Activated CD8-positive, alpha-beta T cell treated with anti-CD3 and anti-CD28 coated beads, Interleukin-2, amount 10 ng/mL, durations not matched to agents 7 days and 5 days (primary cell): ENCODE data around the gene MINDY2. TPM values are rescaled to one million over a fixed set of nuclear protein-coding genes. Genes with fewer than 3 reads are reported as not detected.
"Not testable (repeated sequence)": the region's sequence is repeated elsewhere in the genome, so short reads cannot be mapped to it uniquely, and the experiment has no call there.

ENCODE experiments used
- ATAC-seq: fragments of 150-1000 bp; cut with Tn5 transposase; one replicate; pipeline ENCODE4 v1.10.0; 2021; ENCODE audit warnings: moderate library complexity
- CTCF ChIA-PET: fragments of 350-600 bp; sonication (Branson Sonifier 250); formaldehyde crosslinking; loops from one replicate; lab custom pipeline; 2021; ENCODE audit warnings: antibody characterized with exemption; lab: Charles Lee
- POLR2A ChIA-PET: fragments of 350-600 bp; sonication (Branson Sonifier 250); formaldehyde crosslinking; loops from one replicate; lab custom pipeline; 2021; ENCODE audit warnings: antibody characterized with exemption; lab: Charles Lee
- DNase-seq: peaks from one replicate; pipeline ENCODE4 v3.0.0-alpha.2; 2020
- H3K27ac Mint-ChIP-seq: one replicate; pipeline ENCODE4 v1.8.0; 2021; ENCODE audit warnings: mild to moderate bottlenecking, mixed read lengths
- H3K27me3 Mint-ChIP-seq: one replicate; pipeline ENCODE4 v1.8.0; 2021; ENCODE audit warnings: low read depth, mixed read lengths
- H3K36me3 Mint-ChIP-seq: one replicate; pipeline ENCODE4 v1.8.0; 2021; ENCODE audit warnings: low read depth, mixed read lengths
- H3K4me1 Mint-ChIP-seq: one replicate; pipeline ENCODE4 v1.8.0; 2021; ENCODE audit warnings: low read depth, mixed read lengths
- H3K4me3 Mint-ChIP-seq: one replicate; pipeline ENCODE4 v1.8.0; 2021; ENCODE audit warnings: mild to moderate bottlenecking, mixed read lengths
- H3K9me3 Mint-ChIP-seq: one replicate; pipeline ENCODE4 v1.8.0; 2022; ENCODE audit warnings: mixed read lengths; ENCODE audit not compliant: insufficient read depth
- total RNA-seq, 2 experiments: library from RNA; stranded (reverse); gene quantifications; one replicate each; pipeline ENCODE4 v1.2.3, GENCODE V29; 2021

Gene MINDY2
- total RNA-seq, 2 experiments from 2014 or later: 14.9 TPM

DNA sequence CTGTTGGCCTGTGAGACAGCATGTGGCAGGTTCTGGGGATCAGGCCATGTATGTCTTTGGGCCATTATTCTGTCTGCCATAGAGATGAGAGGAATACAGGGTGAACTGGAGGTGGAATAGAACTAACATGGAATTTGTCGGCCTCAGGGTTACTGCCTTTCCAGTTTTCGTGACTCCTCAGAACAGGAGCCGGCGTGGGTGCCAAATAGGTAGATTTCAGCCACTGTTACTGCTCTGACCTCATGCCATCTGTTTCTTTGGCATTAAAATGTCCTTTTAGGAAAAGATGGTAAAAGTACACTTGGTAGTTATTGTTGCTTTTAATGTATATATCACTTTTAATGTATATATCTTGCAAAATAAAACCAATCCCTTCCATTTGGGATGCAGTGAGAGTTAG is 96.8 kb downstream of the MINDY2 start:
- Mint-ChIP-seq H3K27ac (no peak overlapping the region), H3K4me1 (peaks cover 12% of the 10 kb centered on the region), H3K27me3 (peaks cover 6% of the 10 kb centered on the region), H3K9me3 (no peaks in the 10 kb centered on the region), H3K4me3 (no peak overlapping the region), H3K36me3 (no peaks in the 10 kb centered on the region)
- ChIA-PET POLR2A (no interaction called here), CTCF (no interaction called here)
- DNase-seq: no peak
- ATAC-seq: no peak

DNA sequence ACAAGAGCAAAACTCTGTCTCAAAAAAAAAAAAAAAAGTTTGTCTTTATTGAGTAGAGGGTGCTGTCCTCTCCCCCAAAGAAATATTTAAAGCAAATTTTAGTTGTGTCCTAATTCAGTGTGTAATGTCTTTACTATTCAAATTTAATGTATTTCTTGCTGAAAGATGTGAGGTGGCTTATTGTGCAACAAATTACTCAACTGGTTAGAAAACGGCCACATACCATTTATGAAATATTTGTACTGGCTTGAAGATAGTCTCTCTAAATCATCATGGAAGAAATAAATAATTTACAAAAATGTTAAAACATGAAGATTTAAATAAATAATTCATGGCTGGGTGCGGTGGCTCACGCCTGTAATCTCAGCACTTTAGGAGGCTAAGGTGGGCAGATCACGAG is 99.3 kb downstream of the MINDY2 start:
- Mint-ChIP-seq H3K4me3 (no peak overlapping the region), H3K4me1 (peaks cover 2% of the 10 kb centered on the region), H3K27me3 (no peaks in the 10 kb centered on the region), H3K36me3 (peaks cover 2% of the 10 kb centered on the region), H3K9me3 (no peaks in the 10 kb centered on the region), H3K27ac (no peak overlapping the region)
- ChIA-PET CTCF (no interaction called here), POLR2A (no interaction called here)
- ATAC-seq (no peak), DNase-seq (no peak)

DNA sequence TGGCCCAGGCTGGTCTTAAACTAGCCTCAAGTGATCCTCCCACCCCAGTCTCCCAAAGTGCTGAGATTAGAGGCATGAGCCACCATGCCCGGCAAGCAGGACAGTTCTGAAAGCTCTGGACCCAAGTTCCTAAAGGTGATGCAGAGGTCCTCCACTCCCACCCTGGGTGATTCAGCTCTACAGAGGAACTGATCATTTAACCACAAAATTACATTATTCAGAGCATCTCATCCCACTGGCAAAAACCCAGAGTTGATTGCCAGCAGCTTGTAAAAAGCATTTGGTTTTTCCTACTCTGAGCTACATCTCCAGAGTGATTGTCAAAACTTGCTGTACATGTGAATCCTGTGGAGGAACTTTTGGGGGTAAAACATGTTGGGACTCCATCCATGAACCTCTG is 102.2 kb downstream of the MINDY2 start:
- CTCF ChIA-PET: interaction anchor here (2.6 kb wide), 1 partner anchor 84 kb away, joined by 5 read pairs; no protein-coding TSS in a partner anchor

DNA sequence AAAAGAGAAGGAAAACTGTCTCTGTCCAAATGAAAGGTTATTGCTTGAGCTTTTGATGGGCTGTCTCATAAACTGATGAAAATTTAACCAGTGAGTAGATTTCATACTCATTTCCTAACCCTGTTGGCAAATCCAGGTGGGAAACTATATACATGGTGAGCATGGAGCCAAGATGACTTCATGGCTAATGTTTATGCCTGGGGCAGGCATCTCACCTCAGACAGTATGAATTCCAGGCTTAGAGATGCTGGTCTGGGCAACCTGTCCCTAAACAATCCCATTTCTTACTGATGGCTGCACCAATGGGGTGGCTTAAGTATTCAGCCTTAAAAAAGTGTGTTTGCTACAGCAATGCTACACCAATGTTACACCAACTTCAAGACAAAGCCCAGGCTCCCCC is 104.2 kb downstream of the MINDY2 start:
- ATAC-seq: no peak
- ChIA-PET POLR2A (no interaction called here), CTCF (interaction anchor here (2.6 kb wide), 1 partner anchor 82 kb away, joined by 5 read pairs; no protein-coding TSS in a partner anchor)
- no peaks in the 10 kb centered on the region for H3K4me1 Mint-ChIP-seq
- no peak overlapping the region for H3K27ac Mint-ChIP-seq
- no peak for DNase-seq
- H3K4me3 Mint-ChIP-seq: no peak overlapping the region
- H3K9me3 Mint-ChIP-seq: no peaks in the 10 kb centered on the region
- H3K27me3 Mint-ChIP-seq: no peaks in the 10 kb centered on the region
- peaks cover 38% of the 10 kb centered on the region for H3K36me3 Mint-ChIP-seq

More for the DNA sequence above, 102.2 kb downstream of the MINDY2 start:
- no peak for ATAC-seq
- no peak overlapping the region for H3K27ac Mint-ChIP-seq
- H3K9me3 Mint-ChIP-seq: no peaks in the 10 kb centered on the region
- DNase-seq: no peak
- POLR2A ChIA-PET: no interaction called here
- no peaks in the 10 kb centered on the region for H3K4me1 Mint-ChIP-seq
- no peaks in the 10 kb centered on the region for H3K27me3 Mint-ChIP-seq
- no peak overlapping the region for H3K4me3 Mint-ChIP-seq
- H3K36me3 Mint-ChIP-seq: peaks cover 19% of the 10 kb centered on the region

DNA sequence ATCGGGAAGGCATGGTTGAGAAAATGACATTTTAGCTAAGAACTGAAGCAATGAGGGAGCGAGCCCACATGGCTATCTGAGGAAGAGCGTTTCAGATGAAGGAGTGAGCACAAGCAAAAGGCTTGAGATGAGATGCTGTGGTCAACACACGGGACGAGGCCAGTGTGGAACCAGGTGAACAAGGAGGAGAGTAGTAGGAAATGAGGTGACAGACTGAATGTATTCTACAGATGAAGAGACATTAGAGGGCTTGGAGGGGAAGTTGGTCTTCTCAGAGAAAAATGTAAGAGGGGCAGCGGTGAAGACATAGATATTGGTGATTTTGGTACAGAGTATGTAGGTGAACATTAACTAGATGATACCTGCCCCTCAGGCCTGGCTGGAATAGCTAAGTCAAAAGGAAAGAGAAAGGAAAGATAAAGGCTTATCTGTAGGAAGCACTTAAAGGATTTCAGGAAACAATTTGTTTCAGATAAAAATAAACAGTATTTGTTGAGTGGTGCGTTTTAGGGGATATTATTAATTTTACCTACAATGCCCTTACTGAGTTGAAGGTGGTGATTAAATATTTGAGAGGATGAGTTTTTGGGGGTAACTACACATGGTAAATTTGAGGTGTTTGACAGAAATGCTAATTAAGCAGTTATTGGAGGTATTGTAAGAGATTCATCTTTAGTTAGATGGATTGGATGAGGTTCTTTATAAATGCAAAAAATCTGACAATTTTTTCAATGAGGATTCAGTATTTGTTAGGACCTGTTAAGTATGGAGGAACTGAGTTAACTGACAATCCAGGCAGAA is 105.4 kb downstream of the MINDY2 start:
- CTCF ChIA-PET: interaction anchor here (1.3 kb wide), 1 partner anchor 648 kb away, joined by 5 read pairs; no protein-coding TSS in a partner anchor
- ATAC-seq (no peak), DNase-seq (no peak)
- peaks cover 48% of the 10 kb centered on the region for H3K36me3 Mint-ChIP-seq
- no peaks in the 10 kb centered on the region for H3K27me3 Mint-ChIP-seq
- POLR2A ChIA-PET: no interaction called here
- H3K27ac Mint-ChIP-seq: no peak overlapping the region
- H3K4me3 Mint-ChIP-seq: no peak overlapping the region
- no peaks in the 10 kb centered on the region for H3K9me3 Mint-ChIP-seq
- H3K4me1 Mint-ChIP-seq: no peaks in the 10 kb centered on the region

DNA sequence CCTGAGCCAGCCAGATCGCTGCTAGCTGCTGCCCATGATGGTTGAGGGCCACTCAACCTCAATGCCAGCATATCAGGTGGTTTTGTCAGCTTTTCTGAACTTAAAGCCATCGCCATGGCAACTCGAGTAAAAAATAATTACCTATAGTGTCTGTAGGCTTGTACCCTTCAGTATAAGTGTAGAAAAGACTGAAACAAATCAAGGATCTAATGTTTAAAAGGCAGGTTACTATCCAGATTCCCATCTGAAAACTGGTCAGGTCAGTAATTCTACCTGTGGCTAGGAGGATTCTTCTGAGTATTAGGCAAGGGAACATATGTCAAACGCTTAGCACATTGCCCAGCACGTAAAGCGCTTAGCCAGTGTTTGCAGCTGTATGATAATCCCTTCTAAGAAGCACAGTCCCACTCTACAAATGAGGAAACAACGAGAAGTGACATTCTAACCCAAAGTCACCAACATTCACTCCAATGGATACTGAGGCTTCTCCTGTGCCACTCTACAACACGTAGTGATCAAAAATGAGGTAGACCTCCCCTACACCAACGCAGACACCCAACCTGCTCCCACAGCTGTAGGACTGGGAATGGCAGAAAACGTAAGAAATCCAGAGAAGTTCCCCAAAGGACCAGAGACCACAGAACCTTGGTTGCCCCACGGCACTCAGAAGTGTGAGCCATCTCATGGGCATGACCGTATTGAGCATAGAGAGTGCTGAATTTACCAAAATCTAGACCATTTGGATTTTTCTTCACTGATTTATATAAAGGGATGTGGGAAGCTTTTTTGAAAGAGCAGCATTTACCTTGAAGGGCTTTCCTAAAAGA is 107.1 kb downstream of the MINDY2 start:
- ATAC-seq (no peak), DNase-seq (no peak)
- H3K4me1 Mint-ChIP-seq: no peaks in the 10 kb centered on the region
- no peaks in the 10 kb centered on the region for H3K9me3 Mint-ChIP-seq
- H3K27me3 Mint-ChIP-seq: no peaks in the 10 kb centered on the region
- POLR2A ChIA-PET: no interaction called here
- peaks cover 59% of the 10 kb centered on the region for H3K36me3 Mint-ChIP-seq
- CTCF ChIA-PET: no interaction called here
- H3K27ac Mint-ChIP-seq: no peak overlapping the region
- no peak overlapping the region for H3K4me3 Mint-ChIP-seq

DNA sequence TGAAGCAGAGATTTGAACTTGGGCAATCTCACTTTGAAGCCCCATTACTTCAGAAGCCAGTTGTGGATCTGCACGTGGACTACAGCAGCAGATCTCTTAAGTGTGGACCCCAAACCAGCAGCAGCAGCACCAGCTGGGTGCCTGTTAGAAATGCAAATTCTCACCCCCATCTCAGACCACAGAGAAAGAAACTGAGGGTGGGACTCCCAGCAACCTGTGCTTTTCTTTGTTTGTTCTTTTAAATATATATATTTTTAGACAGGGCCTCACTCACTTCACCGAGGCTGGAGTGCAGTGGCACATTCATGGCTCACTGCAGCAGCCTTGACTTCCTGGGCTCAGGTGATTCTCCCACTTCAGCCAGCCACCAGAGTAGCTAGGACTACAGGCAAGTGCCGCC is 109.2 kb downstream of the MINDY2 start:
- Mint-ChIP-seq H3K36me3 (peaks cover 75% of the 10 kb centered on the region), H3K9me3 (no peaks in the 10 kb centered on the region), H3K4me1 (no peaks in the 10 kb centered on the region), H3K27ac (no peak overlapping the region), H3K4me3 (no peak overlapping the region), H3K27me3 (no peaks in the 10 kb centered on the region)
- DNase-seq (no peak), ATAC-seq (no peak)
- ChIA-PET POLR2A (no interaction called here), CTCF (interaction anchor here (1.6 kb wide), 1 partner anchor 110 kb away, joined by 6 read pairs; the partner anchor contains the start of gene MINDY2)

DNA sequence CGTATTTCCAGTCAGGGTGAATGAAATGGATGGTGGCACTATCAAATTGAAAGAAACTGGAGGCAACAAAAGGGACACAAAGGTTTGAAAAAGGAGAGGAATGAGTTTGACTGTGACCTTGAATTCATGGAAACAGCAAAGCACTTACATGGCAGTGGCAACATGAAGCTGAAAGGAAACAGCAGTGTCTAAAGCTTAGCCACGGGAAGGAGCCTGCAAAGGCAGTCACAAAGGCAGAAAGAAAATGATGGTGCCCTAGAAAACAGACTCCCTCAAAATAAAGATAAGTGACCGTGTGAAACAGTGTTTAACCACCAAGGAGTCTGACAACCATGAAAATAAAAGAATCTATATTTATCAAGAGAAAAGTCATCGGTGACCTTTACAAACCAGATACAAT is 111.1 kb downstream of the MINDY2 start:
- H3K9me3 Mint-ChIP-seq: no peaks in the 10 kb centered on the region
- H3K36me3 Mint-ChIP-seq: peaks cover 79% of the 10 kb centered on the region
- ChIA-PET CTCF (no interaction called here), POLR2A (no interaction called here)
- H3K4me1 Mint-ChIP-seq: no peaks in the 10 kb centered on the region
- no peaks in the 10 kb centered on the region for H3K27me3 Mint-ChIP-seq
- no peak overlapping the region for H3K27ac Mint-ChIP-seq
- no peak overlapping the region for H3K4me3 Mint-ChIP-seq
- ATAC-seq (no peak), DNase-seq (no peak)

DNA sequence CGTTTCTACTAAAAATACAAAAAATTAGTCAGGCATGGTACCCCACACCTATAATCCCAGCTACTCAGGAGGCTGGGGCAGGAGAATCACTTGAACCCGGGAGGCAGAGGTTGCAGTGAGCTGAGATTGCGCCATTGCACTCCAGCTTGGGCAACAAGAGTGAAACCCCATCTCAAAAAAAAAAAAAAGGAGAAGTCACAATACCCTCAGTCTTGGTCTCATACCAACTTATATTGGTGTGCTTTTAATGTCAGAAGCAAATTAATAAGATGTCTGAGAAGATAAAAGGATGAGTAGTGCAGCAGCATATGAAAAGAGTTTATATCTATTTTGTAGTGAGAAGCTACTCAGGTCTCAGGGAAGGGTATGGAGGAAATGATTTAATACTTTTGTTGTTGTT is 112.8 kb downstream of the MINDY2 start:
- ATAC-seq, POLR2A ChIA-PET, CTCF ChIA-PET, H3K9me3 Mint-ChIP-seq, H3K4me1 Mint-ChIP-seq, H3K27ac Mint-ChIP-seq, DNase-seq, H3K4me3 Mint-ChIP-seq, H3K27me3 Mint-ChIP-seq: not testable (repeated sequence)
- H3K36me3 Mint-ChIP-seq: peaks cover 79% of the 10 kb centered on the region

DNA sequence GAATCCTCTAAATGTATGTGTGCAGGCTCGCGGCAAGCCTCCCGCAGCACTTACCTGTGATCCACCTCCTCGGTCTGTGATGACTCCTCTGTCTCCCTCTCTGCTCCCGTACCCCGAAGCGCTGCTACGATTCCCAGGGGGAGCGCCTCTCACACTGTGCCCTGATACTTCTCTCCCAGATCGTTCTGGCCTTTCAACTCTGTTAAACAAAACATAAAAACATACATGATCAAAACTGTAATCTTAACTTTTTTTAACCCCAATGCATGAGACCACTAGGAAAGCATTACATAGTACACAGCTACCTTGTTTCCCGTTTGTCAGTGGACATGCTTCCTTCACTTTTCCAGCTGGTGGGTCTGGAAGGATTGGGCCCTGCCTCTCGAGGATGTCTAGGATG is 115.8 kb downstream of the MINDY2 start:
- peaks cover 75% of the 10 kb centered on the region for H3K36me3 Mint-ChIP-seq
- no peak overlapping the region for H3K27ac Mint-ChIP-seq
- no peaks in the 10 kb centered on the region for H3K4me1 Mint-ChIP-seq
- H3K27me3 Mint-ChIP-seq: no peaks in the 10 kb centered on the region
- ChIA-PET CTCF (no interaction called here), POLR2A (no interaction called here)
- DNase-seq (no peak), ATAC-seq (no peak)
- no peak overlapping the region for H3K4me3 Mint-ChIP-seq
- H3K9me3 Mint-ChIP-seq: no peaks in the 10 kb centered on the region

DNA sequence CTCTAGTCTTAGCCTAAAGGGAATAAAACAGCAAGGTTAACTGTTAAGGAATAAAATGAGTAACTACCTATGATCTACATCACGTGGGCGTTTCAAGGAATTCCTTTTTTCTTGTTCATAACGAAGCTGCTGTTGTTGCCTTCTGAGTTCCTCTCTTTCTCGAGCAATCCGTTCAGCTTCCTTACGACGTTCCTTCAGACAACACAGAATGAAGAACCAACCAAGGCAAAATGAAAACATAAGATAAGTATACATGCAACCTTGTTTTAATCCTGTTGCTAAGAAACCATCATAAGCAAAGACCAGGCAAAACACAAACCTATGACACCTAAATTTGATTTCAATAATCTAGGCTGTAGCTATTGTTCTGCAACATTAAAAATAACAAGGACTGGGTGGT is 118.3 kb downstream of the MINDY2 start:
- Mint-ChIP-seq H3K36me3 (peaks cover 77% of the 10 kb centered on the region), H3K27ac (no peak overlapping the region)
- CTCF ChIA-PET: interaction anchor here (1.5 kb wide), 1 partner anchor 12 kb away, joined by 4 read pairs; no protein-coding TSS in a partner anchor

DNA sequence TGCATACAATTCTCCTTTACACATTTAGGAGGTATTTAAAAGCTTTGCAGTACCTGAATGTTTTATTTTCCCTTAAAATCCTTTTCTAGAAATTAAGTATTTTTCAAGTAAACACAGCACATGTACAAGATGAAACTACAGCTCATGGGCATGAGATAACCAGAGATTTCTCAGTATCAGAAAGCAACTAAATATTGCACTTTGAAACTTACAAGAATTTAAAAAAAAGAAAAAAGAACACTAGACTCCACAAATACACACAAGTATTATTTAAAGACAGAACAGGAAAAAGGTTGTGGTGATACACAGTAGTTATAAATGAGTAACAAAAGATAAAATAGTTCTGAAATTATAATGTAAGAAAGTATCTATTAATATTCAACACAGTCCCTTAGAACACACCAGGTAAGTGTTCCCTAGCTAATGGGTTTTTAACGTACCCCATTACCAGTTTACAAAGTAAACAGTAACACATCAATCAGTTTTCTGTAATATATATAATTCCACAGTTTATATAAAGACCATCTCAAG is 127.1 kb downstream of the MINDY2 start:
- ATAC-seq (no peak), DNase-seq (no peak)
- Mint-ChIP-seq H3K27ac (no peak overlapping the region), H3K4me1 (peaks cover 2% of the 10 kb centered on the region), H3K9me3 (no peaks in the 10 kb centered on the region), H3K27me3 (no peaks in the 10 kb centered on the region), H3K36me3 (peaks cover 55% of the 10 kb centered on the region), H3K4me3 (no peak overlapping the region)
- ChIA-PET POLR2A (interaction anchor here (0.7 kb wide), 1 partner anchor 17 kb away, joined by 3 read pairs; no protein-coding TSS in a partner anchor), CTCF (no interaction called here)

More for the DNA sequence above, 118.3 kb downstream of the MINDY2 start:
- no peak for DNase-seq
- Mint-ChIP-seq H3K4me1 (no peaks in the 10 kb centered on the region), H3K4me3 (no peak overlapping the region), H3K27me3 (no peaks in the 10 kb centered on the region), H3K9me3 (no peaks in the 10 kb centered on the region)
- ATAC-seq: no peak
- POLR2A ChIA-PET: no interaction called here
